A673 (cell line): ENCODE results near the gene CDR2L. TPM values are rescaled to one million over a fixed set of nuclear protein-coding genes. Genes with fewer than 3 reads are reported as not detected.

ENCODE experiments used
- BruUV-seq: library from RNA; stranded (reverse); fragments of 400-500 nt; replicated peaks from 2 replicates; lab custom pipeline; 2021; lab: Mats Ljungman, UMichigan
- CTCF ChIA-PET: fragments of 300-600 bp; sonication (Branson Sonifier 250); formaldehyde crosslinking; loops from one replicate; lab custom pipeline; 2022; ENCODE audit warnings: antibody characterized with exemption; lab: Charles Lee
- POLR2A ChIA-PET: fragments of 300-600 bp; sonication (Branson Sonifier 250); formaldehyde crosslinking; loops from one replicate; lab custom pipeline; 2022; ENCODE audit warnings: antibody characterized with exemption; ENCODE audit not compliant: low non-redundant PET; lab: Charles Lee
- DNase-seq: peaks from one replicate; pipeline ENCODE4 v3.0.0-alpha.2; 2015; ENCODE audit warnings: low spot score
- H3K27ac ChIP-seq: fragments of 200-600 bp; sonication (generic); 2 replicates; pipeline ENCODE4 v1.5.1; 2016; ENCODE audit warnings: mixed run types, low read depth, mild to moderate bottlenecking, mixed read lengths, antibody characterized with exemption, low read length; ENCODE audit not compliant: poor library complexity, severe bottlenecking
- H3K27me3 ChIP-seq: fragments of 200-600 bp; sonication (generic); replicated peaks from 2 replicates; pipeline ENCODE4 v1.6.1; 2017; ENCODE audit warnings: mixed run types, low read depth, mild to moderate bottlenecking, mixed read lengths, antibody characterized with exemption, low read length; ENCODE audit not compliant: insufficient read depth, poor library complexity
- H3K36me3 ChIP-seq: fragments of 200-600 bp; sonication (generic); 2 replicates; pipeline ENCODE4 v1.6.1; 2016; ENCODE audit warnings: mixed run types, mild to moderate bottlenecking, mixed read lengths, antibody characterized with exemption, low read length; ENCODE audit not compliant: insufficient read depth, poor library complexity, severe bottlenecking
- H3K4me1 ChIP-seq: fragments of 200-600 bp; sonication (generic); 2 replicates; pipeline ENCODE4 v1.6.1; 2017; ENCODE audit warnings: mixed run types, mild to moderate bottlenecking, mixed read lengths, antibody characterized with exemption, low read length; ENCODE audit not compliant: insufficient read depth, poor library complexity, severe bottlenecking
- H3K4me3 ChIP-seq: fragments of 200-600 bp; sonication (generic); 2 replicates; pipeline ENCODE4 v1.5.1; 2016; ENCODE audit warnings: low read depth, mixed run types, mild to moderate bottlenecking, mixed read lengths, low read length; ENCODE audit not compliant: poor library complexity, severe bottlenecking
- H3K9me3 ChIP-seq: fragments of 200-600 bp; sonication (generic); 2 replicates; pipeline ENCODE4 v1.6.1; 2016; ENCODE audit warnings: mixed run types, low read depth, mild to moderate bottlenecking, mixed read lengths, antibody characterized with exemption, low read length; ENCODE audit not compliant: poor library complexity, severe bottlenecking
- CTCF ChIP-seq: fragments of 300-800, 200-600 bp; sonication (generic); conservative IDR thresholded peaks from 2 replicates; pipeline ENCODE4 v1.5.1; 2017; ENCODE audit warnings: low read depth, mild to moderate bottlenecking, antibody characterized with exemption, low read length, moderate library complexity, mixed read lengths
- EZH2 ChIP-seq: fragments of 200-600 bp; sonication (generic); IDR thresholded peaks from 2 replicates; pipeline ENCODE4 v1.6.1; 2017; ENCODE audit warnings: borderline replicate concordance, low read depth, mild to moderate bottlenecking, mixed read lengths, antibody characterized with exemption, low read length; ENCODE audit not compliant: poor library complexity, severe bottlenecking
- intact Hi-C: fragments of 100-400 bp; cut with micrococcal nuclease; formaldehyde crosslinking; loops from one replicate; pipeline ENCODE4 v1.10.0; 2022; ENCODE audit not compliant: unreplicated experiment
- total RNA-seq: library from RNA; stranded (reverse); gene quantifications from 2 replicates; pipeline ENCODE4 v1.2.3, GENCODE V29; 2021

CDR2L gene
- total RNA-seq, 1 experiment from 2014 or later, result 5.8 TPM

GRCh38 chr17:75034236-75034908 lies 46.9 kb downstream of the CDR2L start:
- TF ChIP-seq EZH2 (no peak), CTCF (0 out of 2 replicates have a peak, but pooled peaks have one; percentile 23)
- ChIA-PET CTCF (interaction anchor here (0.9 kb wide), 1 partner anchor 72 kb away, joined by 4 read pairs; no protein-coding TSS in a partner anchor), POLR2A (no interaction called here)
- DNase-seq, result peak; percentile 96
- peaks cover 8% of the 10 kb centered on the region for H3K9me3 ChIP-seq
- peaks cover 18% of the 10 kb centered on the region for H3K4me1 ChIP-seq
- no peaks in the 10 kb centered on the region for H3K27me3 ChIP-seq
- peak overlapping the region; percentile 85 for H3K4me3 ChIP-seq
- H3K36me3 ChIP-seq, result peaks cover 13% of the 10 kb centered on the region
- no TSS peak for BruUV-seq
- intact Hi-C loops, result loop anchor here (5.0 to 10.0 kb wide), 3 partner anchors 72 to 370 kb away; partner anchors contain the start of genes GRB2 and NUP85
- H3K27ac ChIP-seq, result peak overlapping the region; percentile 98

- Histone ChIP-seq H3K4me1 (peaks cover 18% of the 10 kb centered on the region), H3K4me3 (no peak overlapping the region), H3K36me3 (peaks cover 35% of the 10 kb centered on the region), H3K27ac (peak overlapping the region; percentile 98), H3K27me3 (no peaks in the 10 kb centered on the region), H3K9me3 (no peaks in the 10 kb centered on the region)
- peak; percentile 83 for DNase-seq
- TF ChIP-seq EZH2, result no peak
- no peak for TF ChIP-seq CTCF
- ChIA-PET POLR2A (no interaction called here), CTCF (interaction anchor here (0.6 to 0.7 kb wide), 2 partner anchors 75 to 168 kb away, joined by 3 read pairs; no protein-coding TSS in a partner anchor)
- intact Hi-C loops, result loop anchor here (10.0 kb wide), 2 partner anchors 168 to 368 kb away; partner anchors contain the start of genes GRB2 and NUP85
- BruUV-seq, result no TSS peak
Observed at GRCh38 chr17:75036643-75037268, 49.3 kb downstream of the CDR2L start.

- no peak for DNase-seq
- H3K4me3 ChIP-seq, result no peak overlapping the region
- H3K27ac ChIP-seq, result no peak overlapping the region
- H3K27me3 ChIP-seq, result no peaks in the 10 kb centered on the region
- CTCF ChIA-PET, result no interaction called here
- H3K9me3 ChIP-seq, result no peaks in the 10 kb centered on the region
- no peak for TF ChIP-seq CTCF
- no peak for TF ChIP-seq EZH2
- no TSS peak for BruUV-seq
- POLR2A ChIA-PET, result no interaction called here
- H3K4me1 ChIP-seq, result peaks cover 18% of the 10 kb centered on the region
- intact Hi-C loops, result loop anchor here (10.0 kb wide), 2 partner anchors 166 to 366 kb away; partner anchors contain the start of genes GRB2 and NUP85
- H3K36me3 ChIP-seq, result peaks cover 42% of the 10 kb centered on the region
Observed at GRCh38 chr17:75039238-75039637, 51.8 kb downstream of the CDR2L start.
